H1 (cell line): ENCODE measurements around the gene USPL1. TPM values are rescaled to one million over a fixed set of nuclear protein-coding genes. Genes with fewer than 3 reads are reported as not detected.

Experiments used
- ASH2L ChIP-seq: fragments of 200-600, 300-600 bp; sonication (generic); IDR thresholded peaks from one replicate; pipeline ENCODE4 v1.7.1; 2017; ENCODE audit warnings: low read length
- BRCA1 ChIP-seq: IDR thresholded peaks from 2 replicates; pipeline ENCODE4 v1.6.1; 2012; ENCODE audit warnings: low read depth, low read length, improper control_type of control experiment
- CBX8 ChIP-seq: fragments of 300-800, 300-1000 bp; sonication (generic); IDR thresholded peaks from 2 replicates; pipeline ENCODE4 v1.7.1; 2016; ENCODE audit warnings: low read depth, low read length, borderline replicate concordance
- FOSL1 ChIP-seq: IDR thresholded peaks from 2 replicates; pipeline ENCODE4 v1.6.1; 2011; ENCODE audit warnings: mild to moderate bottlenecking, low read depth, low read length, moderate library complexity; ENCODE audit not compliant: insufficient read depth
- HDAC6 ChIP-seq: IDR thresholded peaks from one replicate; pipeline ENCODE4 v1.7.1; 2012; ENCODE audit warnings: low read depth, mild to moderate bottlenecking, inconsistent platforms, low read length, moderate library complexity
- SIX5 ChIP-seq: IDR thresholded peaks from 2 replicates; pipeline ENCODE4 v1.6.1; 2011; ENCODE audit warnings: mild to moderate bottlenecking, low read depth, low read length
- SP2 ChIP-seq: IDR thresholded peaks from 2 replicates; pipeline ENCODE4 v1.6.1; 2012; ENCODE audit warnings: mild to moderate bottlenecking, low read length, inconsistent platforms
- TAF1 ChIP-seq: IDR thresholded peaks from 2 replicates; pipeline ENCODE4 v1.6.1; 2011; ENCODE audit warnings: mild to moderate bottlenecking, low read depth, low read length
- ZNF274 ChIP-seq: IDR thresholded peaks from 2 replicates; pipeline ENCODE4 v1.7.0; 2012; ENCODE audit warnings: low read length, borderline replicate concordance; ENCODE audit errors: extremely low read depth
- polyA plus RNA-seq, 7 experiments: library from polyadenylated mRNA; depleted of rRNA in 3 of 7; stranded (reverse) in 5 of 7; unstranded in 2 of 7; fragments of >200 nt in 5 of 7; fragments of 200-250 nt in 2 of 7; gene quantifications; 1 replicate in 5 of 7; 2 replicates in 1 of 7; 4 replicates in 1 of 7; pipeline versions ENCODE4 v1.2.1 to v1.2.3, GENCODE V29; 2011 to 2013; ENCODE audit warnings: missing spikeins in 2 of 7, mixed read lengths in 2 of 7
- total RNA-seq: library from RNA; stranded (reverse); fragmentation: NEBNext Ultra II Directional; extraction: Animal tissue kit (Norgen Biotek cat#: 25700); gene quantifications from 2 replicates; pipeline ENCODE4 v1.2.1, GENCODE V29; 2021

The USPL1 gene
- total and polyA plus RNA-seq, 2 of the 8 experiments (the other 6 are each of a cell fraction or from before 2014, with no cell fraction given), result 6.3 to 17.1 TPM

DNA sequence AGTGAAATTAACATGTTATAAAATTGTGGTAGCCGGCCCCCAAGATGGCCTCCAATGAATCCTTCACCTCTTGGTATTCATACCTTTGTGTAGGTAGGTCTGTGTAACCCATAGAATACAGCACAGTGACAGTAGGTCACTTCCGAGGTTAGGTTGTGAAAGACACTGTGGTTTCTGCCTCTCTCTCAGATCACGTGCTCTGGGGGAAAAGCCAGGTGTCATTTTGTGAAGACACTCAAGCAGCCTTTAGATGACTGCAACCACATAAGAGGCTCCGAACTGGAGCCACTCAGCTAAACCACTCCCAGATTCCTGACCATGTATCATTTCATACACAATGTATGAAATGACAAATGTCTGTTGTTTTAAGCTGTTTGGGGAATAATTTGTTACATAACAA, 9.8 kb upstream of the USPL1 start (continued):
- TF ChIP-seq ZNF274, result no peak
- no peak for TF ChIP-seq TAF1
- TF ChIP-seq ASH2L, result no peak
- no peak for TF ChIP-seq SP2
- no peak for TF ChIP-seq BRCA1
- TF ChIP-seq SIX5, result no peak
- no peak for TF ChIP-seq CBX8
- no peak for TF ChIP-seq HDAC6
- no peak for TF ChIP-seq FOSL1
